ENCODE results near the gene TEDC1. TPM values are rescaled to one million over a fixed set of nuclear protein-coding genes. Genes with fewer than 3 reads are reported as not detected.
A peak's percentile ranks its signal among the peaks of the same experiment; 100 is the strongest.

Gene TEDC1
- total RNA-seq, 3 donors from 2014 or later (not counting 1 experiment from before 2014, with no cell fraction given), result 70.0 to 233 (median 112) TPM

DNA sequence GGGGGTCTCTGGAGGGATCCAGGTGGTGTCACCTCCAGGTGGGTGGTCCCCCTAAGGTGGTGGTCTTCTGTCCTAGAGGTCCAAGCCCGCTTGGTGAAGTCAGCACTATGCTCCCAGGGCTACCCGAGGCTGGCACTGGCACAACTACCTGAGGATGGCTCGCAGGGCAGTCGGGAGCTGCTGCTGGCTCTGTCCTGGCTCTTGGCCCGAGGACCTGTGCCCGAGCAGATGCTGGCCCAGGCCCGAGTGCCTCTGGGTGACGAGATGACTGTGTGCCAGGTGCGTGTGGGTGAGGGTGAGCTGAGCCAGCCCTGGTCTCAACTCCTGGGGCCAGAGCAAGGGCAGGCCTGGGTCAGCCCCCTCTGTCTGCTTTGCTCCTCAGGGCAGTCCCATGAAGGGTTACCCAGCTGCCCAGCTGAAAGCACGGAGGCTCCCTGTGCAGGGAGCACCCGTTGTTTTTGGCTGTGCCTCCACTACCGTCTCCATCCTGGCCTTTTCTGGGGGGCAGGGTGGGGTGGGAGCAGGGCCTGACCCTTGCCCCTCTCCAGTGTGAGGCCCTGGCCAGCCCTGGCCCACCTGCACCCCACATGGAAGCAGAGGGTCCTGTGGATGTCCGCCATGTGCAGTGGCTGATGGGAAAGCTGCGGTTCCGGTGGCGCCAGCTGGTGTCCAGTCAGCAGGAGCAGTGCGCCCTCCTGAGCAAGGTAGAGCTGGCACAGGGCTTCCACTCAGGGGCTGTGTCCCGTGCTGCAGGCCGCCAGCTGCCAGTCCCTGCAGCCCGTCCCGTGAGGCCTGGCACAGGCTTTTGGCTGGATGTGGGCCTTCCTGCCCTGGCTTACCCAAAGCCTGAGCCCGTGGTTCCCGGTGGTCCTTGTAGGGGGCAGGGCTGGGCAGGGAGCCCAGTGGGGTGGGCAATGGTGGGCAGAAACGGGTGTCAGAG is 1.3 kb downstream of the TEDC1 start:
- H3K4me3 ChIP-seq (ENCODE audit: low read length), result no peak overlapping the region
- Mint-ChIP-seq H3K4me1 (peaks cover 18 to 39% of the 10 kb centered on the region in 2 donors), H3K27me3 (ENCODE audit: low read depth in 2 of 2) (no peaks in the 10 kb centered on the region), H3K4me3 (peak overlapping the region; percentile 90), H3K27ac (peak overlapping the region; percentile 94 to 100), H3K9me3 (no peaks in the 10 kb centered on the region), H3K36me3 (no peaks in the 10 kb centered on the region)
- peaks cover 9% of the 10 kb centered on the region for H3K36me3 ChIP-seq (ENCODE audit: control insufficient read depth, insufficient read depth, low read length)
- DNase-seq (no peak), ATAC-seq (no peak)
- H3K9me3 ChIP-seq (ENCODE audit: control insufficient read depth, insufficient read depth, low read length), result no peaks in the 10 kb centered on the region
- no peak for TF ChIP-seq CTCF (IDR thresholded peaks at IDR 0.05)
- H3K27ac ChIP-seq (ENCODE audit: low read length), result peak overlapping the region; percentile 92
- H3K27me3 ChIP-seq (ENCODE audit: control insufficient read depth, insufficient read depth, low read length), result no peaks in the 10 kb centered on the region
- intact Hi-C loops (cut with micrococcal nuclease), result loop anchor here (5.0 kb wide), 2 partner anchors 35 to 95 kb away; partner anchors contain the start of genes TEX22 and TMEM121
- WGBS (ENCODE audit: insufficient coverage), result 95% methylated on average over 24 of the region's 24 CpGs
- H3K4me1 ChIP-seq (ENCODE audit: control insufficient read depth, insufficient read depth, low read length), result peaks cover 37% of the 10 kb centered on the region

GRCh38 chr14:105492971-105493871 is 2.2 kb downstream of the TEDC1 start:
- Mint-ChIP-seq H3K27ac (peak overlapping the region in 1 of 2 donors; percentile 41), H3K36me3 (no peaks in the 10 kb centered on the region), H3K27me3 (ENCODE audit: low read depth in 2 of 2) (no peaks in the 10 kb centered on the region), H3K4me3 (peak overlapping the region; percentile 61), H3K9me3 (no peaks in the 10 kb centered on the region), H3K4me1 (peaks cover 13 to 29% of the 10 kb centered on the region in 2 donors)
- intact Hi-C loops (cut with micrococcal nuclease), result loop anchor here (5.0 kb wide), 2 partner anchors 34 to 96 kb away; partner anchors contain the start of genes TEX22 and TMEM121
- Histone ChIP-seq H3K27ac (ENCODE audit: low read length) (no peak overlapping the region), H3K27me3 (ENCODE audit: control insufficient read depth, insufficient read depth, low read length) (no peaks in the 10 kb centered on the region), H3K9me3 (ENCODE audit: control insufficient read depth, insufficient read depth, low read length) (no peaks in the 10 kb centered on the region), H3K4me3 (ENCODE audit: low read length) (no peak overlapping the region), H3K4me1 (ENCODE audit: control insufficient read depth, insufficient read depth, low read length) (peaks cover 31% of the 10 kb centered on the region), H3K36me3 (ENCODE audit: control insufficient read depth, insufficient read depth, low read length) (peaks cover 9% of the 10 kb centered on the region)
- DNase-seq, result no peak
- 93% methylated on average over 20 of the region's 20 CpGs for WGBS (ENCODE audit: insufficient coverage)
- TF ChIP-seq CTCF (IDR thresholded peaks at IDR 0.05), result no peak
- no peak for ATAC-seq

DNA sequence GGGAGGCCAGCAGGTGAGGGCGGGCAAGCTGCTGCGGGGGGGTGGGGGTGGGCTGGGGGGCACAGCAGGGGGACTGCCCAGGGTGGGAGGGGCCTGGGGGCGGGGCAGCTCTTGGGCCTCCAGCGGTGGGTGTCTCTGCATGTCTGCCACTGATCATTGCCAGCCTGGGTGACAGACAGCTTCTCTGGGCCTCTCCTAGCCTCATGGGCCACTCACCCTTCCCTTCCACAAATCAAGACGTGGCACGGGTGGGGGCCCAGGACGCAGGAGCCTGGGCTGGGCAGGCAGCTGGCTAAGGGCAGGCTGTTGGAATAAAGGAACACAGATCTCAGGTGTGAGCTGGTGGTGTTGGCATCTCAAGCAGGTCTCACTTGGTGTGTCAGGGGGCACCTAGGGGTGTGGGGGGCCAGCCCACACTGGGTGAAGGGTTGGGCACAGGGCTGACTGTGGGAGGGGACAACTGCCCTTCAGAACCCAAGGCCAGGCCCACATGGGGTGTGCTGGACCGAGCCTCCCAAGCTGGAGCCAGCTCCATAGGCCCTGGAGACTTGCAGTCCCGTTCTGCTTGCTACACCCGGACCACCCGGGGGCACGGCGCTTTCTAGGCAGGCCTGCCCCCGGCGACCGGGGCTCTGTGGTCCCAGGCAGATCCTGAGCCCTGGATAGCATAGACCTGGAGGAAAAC is 3.0 kb downstream of the TEDC1 start:
- Histone ChIP-seq H3K4me3 (ENCODE audit: low read length) (no peak overlapping the region), H3K9me3 (ENCODE audit: control insufficient read depth, insufficient read depth, low read length) (no peaks in the 10 kb centered on the region), H3K27me3 (ENCODE audit: control insufficient read depth, insufficient read depth, low read length) (no peaks in the 10 kb centered on the region), H3K4me1 (ENCODE audit: control insufficient read depth, insufficient read depth, low read length) (peaks cover 22% of the 10 kb centered on the region), H3K36me3 (ENCODE audit: control insufficient read depth, insufficient read depth, low read length) (peaks cover 3% of the 10 kb centered on the region), H3K27ac (ENCODE audit: low read length) (no peak overlapping the region)
- no peaks in the 10 kb centered on the region for H3K9me3 Mint-ChIP-seq
- ATAC-seq, result no peak
- 96% methylated on average over 14 of the region's 16 CpGs for whole genome bisulfite sequencing (ENCODE audit: insufficient coverage)
- intact Hi-C loops (cut with micrococcal nuclease), result loop anchor here (5.0 kb wide), 2 partner anchors 33 to 97 kb away; partner anchors contain the start of genes TEX22 and TMEM121
- peaks cover 13 to 21% of the 10 kb centered on the region in 2 donors for H3K4me1 Mint-ChIP-seq
- H3K27me3 Mint-ChIP-seq (ENCODE audit: low read depth in 2 of 2), result no peaks in the 10 kb centered on the region
- no peak for TF ChIP-seq CTCF (IDR thresholded peaks at IDR 0.05)
- DNase-seq, result no peak
- H3K27ac Mint-ChIP-seq, result no peak overlapping the region
- no peak overlapping the region for H3K4me3 Mint-ChIP-seq
- H3K36me3 Mint-ChIP-seq, result no peaks in the 10 kb centered on the region

Measured in natural killer cell (primary cell).